Aorta (tissue), 5 donors: ENCODE measurements around the gene DSCAML1. TPM values are rescaled to one million over a fixed set of nuclear protein-coding genes. Genes with fewer than 3 reads are reported as not detected.

Experiments used
- ATAC-seq: fragments of 200-7000 bp; cut with Tn5 transposase; one replicate; pipeline ENCODE4 v1.9.1; 2022; ENCODE audit warnings: moderate library complexity; ENCODE audit not compliant: low FRiP score
- DNase-seq, 2 donors: peaks; one replicate each; pipeline ENCODE4 v3.0.0-alpha.2; 2020
- H3K27ac ChIP-seq, 2 donors: one replicate each; pipeline ENCODE4 v1.5.1; 2013; ENCODE audit warnings: low read length in 2 of 2, mild to moderate bottlenecking in 2 of 2, moderate library complexity in 2 of 2, control low read depth in 1 of 2, inconsistent platforms in 1 of 2, low read depth in 1 of 2
- H3K27me3 ChIP-seq, 2 donors: one replicate each; pipeline ENCODE4 v1.6.1; 2013; ENCODE audit warnings: control low read depth in 1 of 2, low read length in 1 of 2, mild to moderate bottlenecking in 1 of 2, moderate library complexity in 1 of 2; ENCODE audit not compliant: insufficient read depth in 2 of 2, control insufficient read depth in 1 of 2
- H3K36me3 ChIP-seq, 2 donors: one replicate each; pipeline ENCODE4 v1.6.1; 2013; ENCODE audit warnings: control low read depth in 1 of 2, low read length in 1 of 2, mild to moderate bottlenecking in 1 of 2; ENCODE audit not compliant: insufficient read depth in 2 of 2, control insufficient read depth in 1 of 2
- H3K4me1 ChIP-seq, 2 donors: one replicate each; pipeline ENCODE4 v1.6.1; 2013; ENCODE audit warnings: low read length in 2 of 2, control low read depth in 1 of 2, mild to moderate bottlenecking in 1 of 2, moderate library complexity in 1 of 2; ENCODE audit not compliant: insufficient read depth in 2 of 2, control insufficient read depth in 1 of 2
- H3K4me3 ChIP-seq, 2 donors: one replicate each; pipeline ENCODE4 v1.5.1; 2013; ENCODE audit warnings: low read length in 2 of 2, control low read depth in 1 of 2, mild to moderate bottlenecking in 1 of 2
- H3K9me3 ChIP-seq: one replicate; pipeline ENCODE4 v1.6.1; 2013; ENCODE audit warnings: mild to moderate bottlenecking, low read length; ENCODE audit not compliant: control insufficient read depth
- WGBS, 2 donors: extraction: QIAGEN DNeasy Blood & Tissue Kit; methylation state at CpG; one replicate each; pipeline ENCODE4 v1.1.7; 2013; 5-methylcytosine and 5-hydroxymethylcytosine counted together
- intact Hi-C, 2 donors: fragments of 100-400 bp; cut with DNase I; formaldehyde crosslinking; loops; one replicate each; pipeline versions ENCODE4 v1.14.2 to v1.15.0; 2022
- polyA plus RNA-seq, 2 donors: library from polyadenylated mRNA; stranded (reverse); fragments of 200-250 nt; gene quantifications; one replicate each; pipeline ENCODE4 v1.2.3, GENCODE V29; 2013
- total RNA-seq, 2 donors: library from RNA; stranded (reverse); fragmentation: NEBNext Ultra II Directional; extraction: Animal tissue kit (Norgen Biotek cat#: 25700); gene quantifications; one replicate each; pipeline ENCODE4 v1.2.1, GENCODE V29; 2021
- donor health status: healthy with polysubstance abuse.
- donor health status: Bipolar disorder and iron deficiency.
- donor health status: DM: no; HTN: no; CAD: no.
- donor health status: DM: no; HTN: no; CAD: no.
- donor health status: DM: yes; HTN: yes; CAD: no.

The DSCAML1 gene
- total and polyA plus RNA-seq, 4 donors, result 0.13 to 2.2 (median 0.58) TPM; not detected in 1

- DNase-seq (no peak), ATAC-seq (no peak)
- intact Hi-C loops, result no loop called here
- Histone ChIP-seq H3K27ac (no peak overlapping the region), H3K4me3 (no peak overlapping the region), H3K4me1 (no peaks in the 10 kb centered on the region), H3K9me3 (no peaks in the 10 kb centered on the region), H3K36me3 (no peaks in the 10 kb centered on the region), H3K27me3 (no peaks in the 10 kb centered on the region)
- 78 to 82% methylated on average over 6 of the region's 6 CpGs for WGBS, 2 donors
These were observed 298.2 kb downstream of the DSCAML1 start for GRCh38 chr11:117498791-117499190.

DNA sequence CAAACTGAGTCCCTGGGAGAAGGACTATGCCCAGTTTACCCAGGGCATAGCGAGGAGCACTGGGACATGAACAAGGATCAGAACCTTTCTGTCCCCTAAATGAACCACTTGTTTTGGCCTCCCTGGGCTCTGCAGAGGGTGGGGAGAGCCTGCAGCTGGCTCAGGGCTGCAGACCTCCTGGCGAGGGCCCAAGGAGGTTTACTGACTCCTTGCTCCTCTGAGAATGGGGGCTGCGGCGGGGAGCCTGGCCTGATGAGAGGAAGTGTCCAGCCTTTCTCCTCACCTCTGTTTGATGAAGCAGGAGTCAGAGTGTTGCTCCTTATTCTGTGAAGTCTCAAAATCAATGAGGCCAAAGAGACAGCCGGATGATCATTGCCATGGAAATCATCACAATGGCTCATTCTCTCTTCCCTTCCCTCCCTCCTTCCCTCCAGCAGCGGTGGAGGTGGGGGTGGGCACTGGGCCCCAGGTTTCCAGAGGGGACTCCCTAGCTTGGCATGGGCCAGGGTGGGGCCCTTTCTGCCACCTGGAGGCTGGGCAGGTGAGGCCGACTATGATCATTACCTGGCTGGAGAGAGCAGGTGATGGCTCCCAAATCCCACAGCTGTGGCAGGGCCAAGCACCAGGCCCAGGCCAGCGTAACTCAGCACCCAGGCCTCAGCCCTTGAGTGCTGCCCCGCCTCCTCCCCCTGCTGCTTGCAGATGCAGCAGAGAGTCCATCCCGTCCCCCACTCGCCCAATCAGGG lies 299.6 kb downstream of the DSCAML1 start:
- DNase-seq, result no peak
- Histone ChIP-seq H3K27me3 (no peaks in the 10 kb centered on the region), H3K27ac (no peak overlapping the region), H3K9me3 (no peaks in the 10 kb centered on the region), H3K36me3 (no peaks in the 10 kb centered on the region), H3K4me3 (no peak overlapping the region), H3K4me1 (no peaks in the 10 kb centered on the region)
- ATAC-seq, result no peak
- WGBS, 2 donors, result 88 to 89% methylated on average over 11 of the region's 11 CpGs
- intact Hi-C loops, result no loop called here

GRCh38 chr11:117495357-117495756 lies 301.7 kb downstream of the DSCAML1 start:
- WGBS, 2 donors, result 70 to 83% methylated on average over 6 of the region's 6 CpGs
- intact Hi-C loops, result no loop called here
- no peak for ATAC-seq

DNA sequence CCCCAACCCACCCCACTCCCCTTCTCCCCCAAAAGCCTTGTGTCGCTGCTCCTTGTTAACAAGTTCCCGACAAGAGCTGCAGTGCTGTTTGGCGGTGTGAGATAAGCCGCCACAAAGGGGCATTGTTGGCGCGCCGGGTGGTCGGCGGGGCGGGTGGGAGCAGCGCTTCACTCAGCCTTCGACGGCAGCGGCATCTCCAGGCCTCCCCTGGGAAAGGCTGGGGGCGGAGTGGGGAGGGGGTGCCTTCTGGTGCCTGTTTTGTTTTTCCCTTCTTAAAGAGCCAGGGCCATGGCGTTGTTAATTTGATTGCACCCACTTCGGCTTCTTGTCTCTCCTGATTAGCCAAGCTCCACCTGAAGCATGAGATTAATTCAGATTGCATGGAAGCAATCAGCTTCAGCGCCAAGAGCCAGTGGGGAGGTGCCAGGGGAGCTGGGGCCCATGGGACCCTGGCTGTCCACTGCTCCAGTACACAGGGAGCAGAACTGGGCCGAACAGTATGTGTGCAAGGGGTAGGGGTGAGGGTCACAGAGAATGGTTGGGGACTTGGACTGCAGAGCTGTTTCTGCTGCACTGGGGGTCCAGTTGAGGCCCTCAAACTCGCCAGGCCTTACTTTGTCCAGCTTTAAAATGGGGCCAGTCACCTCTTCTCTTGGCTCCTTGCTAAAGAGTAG lies 304.3 kb downstream of the DSCAML1 start:
- Histone ChIP-seq H3K9me3 (no peaks in the 10 kb centered on the region), H3K4me3 (no peak overlapping the region), H3K27me3 (no peaks in the 10 kb centered on the region), H3K4me1 (no peaks in the 10 kb centered on the region), H3K36me3 (no peaks in the 10 kb centered on the region), H3K27ac (no peak overlapping the region)
- WGBS, 2 donors, result 15 to 16% methylated on average over 20 of the region's 20 CpGs
- ATAC-seq, result no peak
- intact Hi-C loops, result no loop called here
- DNase-seq, result no peak

More at GRCh38 chr11:117495357-117495756, 301.7 kb downstream of the DSCAML1 start:
- no peaks in the 10 kb centered on the region for H3K27me3 ChIP-seq
- H3K27ac ChIP-seq, result no peak overlapping the region
- H3K9me3 ChIP-seq, result no peaks in the 10 kb centered on the region
- H3K4me1 ChIP-seq, result no peaks in the 10 kb centered on the region
- DNase-seq, result no peak
- no peak overlapping the region for H3K4me3 ChIP-seq
- no peaks in the 10 kb centered on the region for H3K36me3 ChIP-seq

DNA sequence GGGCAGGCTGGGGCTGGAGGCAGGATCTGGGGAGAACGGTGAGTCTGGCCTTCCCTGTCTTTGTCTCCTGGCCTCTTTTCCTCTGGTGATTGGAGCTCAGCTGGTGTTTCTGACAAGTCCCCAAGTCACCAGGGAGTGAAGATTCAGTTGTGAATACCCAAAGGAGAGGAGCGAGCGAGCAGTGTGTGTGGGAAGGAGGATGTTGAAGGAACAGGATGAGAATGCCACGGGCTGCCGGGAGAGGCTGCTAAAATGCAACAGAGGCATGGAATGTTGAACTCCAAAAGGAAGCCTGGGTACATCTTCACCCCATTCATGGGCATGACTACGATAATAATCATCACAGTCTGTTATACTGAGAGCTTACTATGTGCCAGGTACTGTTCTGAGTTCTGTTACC lies 306.1 kb downstream of the DSCAML1 start:
- Histone ChIP-seq H3K4me3 (no peak overlapping the region), H3K27me3 (no peaks in the 10 kb centered on the region), H3K9me3 (no peaks in the 10 kb centered on the region), H3K27ac (no peak overlapping the region), H3K4me1 (no peaks in the 10 kb centered on the region), H3K36me3 (no peaks in the 10 kb centered on the region)
- no peak for DNase-seq
- intact Hi-C loops, result no loop called here
- no peak for ATAC-seq
- WGBS, 2 donors, result 57 to 60% methylated on average over 6 of the region's 6 CpGs

DNA sequence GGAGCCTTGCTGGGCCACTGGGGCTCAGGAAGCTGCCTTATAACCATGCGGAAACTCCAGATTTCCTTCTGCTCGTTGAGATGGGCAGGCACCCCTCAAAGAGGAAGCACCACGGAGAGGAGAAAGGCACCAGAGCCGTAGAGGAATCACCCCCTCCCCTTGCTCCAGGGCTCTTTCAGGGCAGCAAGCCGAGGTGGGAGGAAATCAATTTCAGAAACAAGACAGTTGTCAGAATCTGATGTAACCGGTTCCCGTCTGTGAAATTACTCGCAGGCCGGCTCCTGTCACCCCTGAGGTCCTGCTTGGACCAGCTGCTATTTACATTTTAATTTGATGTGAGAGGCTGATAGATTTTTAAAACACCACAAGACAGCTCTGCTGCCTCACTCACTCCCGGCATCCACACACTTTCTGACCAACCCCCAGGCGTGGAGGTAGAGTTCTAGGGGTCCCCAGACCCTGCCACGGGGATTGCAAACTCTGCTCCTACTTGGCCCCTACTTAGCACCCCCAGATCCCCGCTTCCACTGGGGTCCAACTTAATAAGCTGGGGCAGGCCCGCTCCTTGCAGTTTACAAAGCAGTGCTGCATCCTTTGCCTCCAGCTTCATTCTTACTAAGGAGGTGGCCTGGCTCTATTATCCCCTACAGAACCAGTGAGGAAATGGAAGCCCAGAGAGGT lies 306.9 kb downstream of the DSCAML1 start:
- 32 to 33% methylated on average over 14 of the region's 14 CpGs for WGBS, 2 donors
- H3K9me3 ChIP-seq, result no peaks in the 10 kb centered on the region
- H3K4me3 ChIP-seq, result no peak overlapping the region
- no peaks in the 10 kb centered on the region for H3K36me3 ChIP-seq
- no peaks in the 10 kb centered on the region for H3K4me1 ChIP-seq
- intact Hi-C loops, result no loop called here
- no peak for DNase-seq
- no peak for ATAC-seq
- no peaks in the 10 kb centered on the region for H3K27me3 ChIP-seq
- H3K27ac ChIP-seq, result no peak overlapping the region

- 68 to 75% methylated on average over 14 of the region's 14 CpGs for WGBS, 2 donors
- H3K9me3 ChIP-seq, result no peaks in the 10 kb centered on the region
These were observed 307.7 kb downstream of the DSCAML1 start for GRCh38 chr11:117488996-117489952.

GRCh38 chr11:117486059-117486458 lies 311.0 kb downstream of the DSCAML1 start:
- Histone ChIP-seq H3K4me3 (no peak overlapping the region), H3K4me1 (no peaks in the 10 kb centered on the region), H3K27ac (no peak overlapping the region), H3K36me3 (no peaks in the 10 kb centered on the region), H3K27me3 (no peaks in the 10 kb centered on the region), H3K9me3 (no peaks in the 10 kb centered on the region)
- ATAC-seq (no peak), DNase-seq (no peak)
- WGBS, 2 donors, result 98% methylated on average over 13 of the region's 13 CpGs
- intact Hi-C loops, result no loop called here

More at GRCh38 chr11:117488996-117489952, 307.7 kb downstream of the DSCAML1 start:
- ATAC-seq (no peak), DNase-seq (no peak)
- H3K27ac ChIP-seq, result no peak overlapping the region
- H3K36me3 ChIP-seq, result no peaks in the 10 kb centered on the region
- H3K27me3 ChIP-seq, result no peaks in the 10 kb centered on the region
- intact Hi-C loops, result no loop called here
- no peaks in the 10 kb centered on the region for H3K4me1 ChIP-seq
- no peak overlapping the region for H3K4me3 ChIP-seq
